ENCODE results near the gene FGG. TPM values are rescaled to one million over a fixed set of nuclear protein-coding genes. Genes with fewer than 3 reads are reported as not detected.

The FGG gene
- total RNA-seq, 1 experiment from 2014 or later, result not detected

DNA sequence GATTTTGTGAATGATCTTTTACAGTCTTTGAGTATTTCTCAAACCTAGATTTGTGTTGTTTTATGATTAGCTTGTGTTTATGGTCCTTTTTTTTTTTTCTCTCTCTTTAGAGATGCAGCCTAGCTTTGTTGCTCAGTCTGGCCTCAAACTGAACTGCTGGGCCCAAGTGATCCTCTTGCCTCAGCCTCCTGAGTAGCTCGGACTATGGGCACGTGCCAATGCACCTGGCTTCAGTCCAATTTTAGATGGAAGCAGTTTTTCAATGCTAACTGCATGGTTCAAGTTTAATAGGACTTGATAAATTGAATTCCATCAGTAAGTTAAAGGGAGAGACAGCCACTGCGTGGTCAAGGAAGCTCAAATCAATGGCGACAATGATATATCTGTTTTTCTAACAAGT lies 3.8 kb upstream of the FGG start:
- H2AK5ac ChIP-seq (ENCODE audit: insufficient read length, low read length), result no peak overlapping the region
- WGBS (ENCODE audit: extremely low coverage, insufficient read length, low lambda C conversion rate), result no CpG with 5 or more reads among the region's 4 CpGs

More for the DNA sequence above, 3.8 kb upstream of the FGG start:
- H4K91ac ChIP-seq (ENCODE audit: insufficient read length, low read depth, low read length), result no peak overlapping the region
- no peak for DNase-seq
- no peaks in the 10 kb centered on the region for H4K20me1 ChIP-seq (ENCODE audit: control insufficient read depth, insufficient read depth, insufficient read length)
- no peak overlapping the region for H3K18ac ChIP-seq (ENCODE audit: insufficient read length, low read depth, low read length)
- H3K4me1 Mint-ChIP-seq, result peaks cover 4 to 9% of the 10 kb centered on the region in 2 experiments
- H3K27ac Mint-ChIP-seq, result no peak overlapping the region
- H2BK12ac ChIP-seq (ENCODE audit: insufficient read length, low read depth, low read length), result no peak overlapping the region
- no peaks in the 10 kb centered on the region for H3K9me3 ChIP-seq (ENCODE audit: control insufficient read depth, low read depth, low read length)
- no peak overlapping the region for H2BK5ac ChIP-seq (ENCODE audit: insufficient read length, low read length)
- no peak overlapping the region for H3K9ac ChIP-seq (ENCODE audit: extremely low read depth, insufficient read length, low read length)
- no peaks in the 10 kb centered on the region for H3K36me3 Mint-ChIP-seq (ENCODE audit: insufficient read depth in 1 of 3, low read depth in 3 of 3)
- no peak overlapping the region for H4K8ac ChIP-seq (replicated peaks; ENCODE audit: insufficient read length, low read depth, low read length)
- H3K79me2 ChIP-seq (ENCODE audit: insufficient read depth, low read length), result no peaks in the 10 kb centered on the region
- no peaks in the 10 kb centered on the region for H3K27me3 ChIP-seq (ENCODE audit: insufficient read depth, low read length)
- H3K4ac ChIP-seq (ENCODE audit: low read depth, low read length), result no peak overlapping the region
- TF ChIP-seq CTCF (conservative IDR thresholded peaks at IDR 0.05), result no peak
- H3K79me1 ChIP-seq (ENCODE audit: insufficient read depth, low read depth, low read length, poor library complexity, severe bottlenecking), result no peaks in the 10 kb centered on the region
- H3K14ac ChIP-seq (ENCODE audit: insufficient read depth, low read length), result no peak overlapping the region
- no peaks in the 10 kb centered on the region for H3K27me3 Mint-ChIP-seq (ENCODE audit: low read depth)
- no peak overlapping the region for H3T11ph ChIP-seq (ENCODE audit: low read length)
- H3K4me3 Mint-ChIP-seq, result no peak overlapping the region
- H3K4me1 ChIP-seq (ENCODE audit: insufficient read depth, low read length), result no peaks in the 10 kb centered on the region; the same call in 1 of the 2 replicates
- no peak overlapping the region for H2BK20ac ChIP-seq (ENCODE audit: low read depth, low read length, poor library complexity, severe bottlenecking)
- H2AFZ ChIP-seq (ENCODE audit: low read length), result no peak overlapping the region
- H3K4me2 ChIP-seq (ENCODE audit: insufficient read depth, insufficient read length, low read length), result no peak overlapping the region
- H2BK15ac ChIP-seq (ENCODE audit: low read depth, low read length), result no peak overlapping the region
- H3K9me3 Mint-ChIP-seq, result no peaks in the 10 kb centered on the region
- no peak overlapping the region for H3K27ac ChIP-seq (ENCODE audit: insufficient read length, low read depth, low read length)
- no peak overlapping the region for H3K56ac ChIP-seq (ENCODE audit: insufficient read length, low read depth, low read length)
- no peak overlapping the region for H2BK120ac ChIP-seq (ENCODE audit: low read depth, low read length, poor library complexity, severe bottlenecking)
- H3K23me2 ChIP-seq (ENCODE audit: insufficient read length, low read depth, low read length, poor library complexity, severe bottlenecking), result no peaks in the 10 kb centered on the region
- H4K5ac ChIP-seq (ENCODE audit: insufficient read length, low read depth, low read length), result no peak overlapping the region
- no peak overlapping the region for H3K23ac ChIP-seq (ENCODE audit: insufficient read length, low read depth, low read length)

Measured in H9 (cell line).